CD4-positive, alpha-beta memory T cell (primary cell): ENCODE results near the gene HSF4. TPM values are rescaled to one million over a fixed set of nuclear protein-coding genes. Genes with fewer than 3 reads are reported as not detected.
A peak's percentile ranks its signal among the peaks of the same experiment; 100 is the strongest.

ENCODE experiments used
- CTCF ChIA-PET: fragments of 350-600 bp; sonication (Branson Sonifier 250); formaldehyde crosslinking; loops from one replicate; lab custom pipeline; 2021; ENCODE audit warnings: inconsistent platforms; ENCODE audit not compliant: partially characterized antibody; lab: Charles Lee
- POLR2A ChIA-PET: fragments of 350-600 bp; sonication (Branson Sonifier 250); formaldehyde crosslinking; loops from one replicate; lab custom pipeline; 2021; ENCODE audit not compliant: partially characterized antibody; lab: Charles Lee
- DNase-seq, 5 donors: peaks; one replicate each; pipeline versions ENCODE4 v3.0.0 to v3.0.0-alpha.2; 2020 to 2022; ENCODE audit warnings: mixed read lengths in 1 of 5
- H3K27ac ChIP-seq: one replicate; pipeline ENCODE4 v1.7.0; 2013; ENCODE audit warnings: low read depth, low read length
- H3K27me3 ChIP-seq: 2 replicates; pipeline ENCODE4 v1.7.0; 2013; ENCODE audit warnings: mild to moderate bottlenecking, low read length, moderate library complexity; ENCODE audit not compliant: insufficient read depth
- H3K36me3 ChIP-seq: 2 replicates; pipeline ENCODE4 v1.7.0; 2013; ENCODE audit warnings: mild to moderate bottlenecking, low read length, moderate library complexity; ENCODE audit not compliant: insufficient read depth
- H3K4me1 ChIP-seq: 2 replicates; pipeline ENCODE4 v1.7.0; 2013; ENCODE audit warnings: mild to moderate bottlenecking, low read length, moderate library complexity; ENCODE audit not compliant: insufficient read depth
- H3K4me3 ChIP-seq, 2 donors: one replicate each; pipeline ENCODE4 v1.7.0; 2013; ENCODE audit warnings: low read length in 2 of 2, mild to moderate bottlenecking in 1 of 2
- H3K9me3 ChIP-seq, 2 donors: one replicate each; pipeline ENCODE4 v1.7.0; 2013; ENCODE audit warnings: low read length in 2 of 2, control low read depth in 1 of 2; ENCODE audit not compliant: control insufficient read depth in 1 of 2
- H3K27ac Mint-ChIP-seq, 7 donors: one replicate each; pipeline ENCODE4 v1.8.0; 2020 to 2021; ENCODE audit warnings: mixed read lengths in 7 of 7, mild to moderate bottlenecking in 6 of 7, inconsistent platforms in 3 of 7, moderate library complexity in 3 of 7
- H3K27me3 Mint-ChIP-seq, 2 donors: one replicate each; pipeline ENCODE4 v1.8.0; 2020 to 2021; ENCODE audit warnings: mixed read lengths in 2 of 2
- H3K36me3 Mint-ChIP-seq, 2 donors: one replicate each; pipeline ENCODE4 v1.8.0; 2020 to 2021; ENCODE audit warnings: mixed read lengths in 2 of 2, inconsistent platforms in 1 of 2, mild to moderate bottlenecking in 1 of 2
- H3K4me1 Mint-ChIP-seq, 4 donors: one replicate each; pipeline ENCODE4 v1.8.0; 2020 to 2021; ENCODE audit warnings: mixed read lengths in 4 of 4, mild to moderate bottlenecking in 1 of 4
- H3K4me3 Mint-ChIP-seq, 8 donors: one replicate each; pipeline ENCODE4 v1.8.0; 2020 to 2021; ENCODE audit warnings: mixed read lengths in 8 of 8, mild to moderate bottlenecking in 7 of 8, moderate library complexity in 6 of 8, inconsistent platforms in 3 of 8
- H3K9me3 Mint-ChIP-seq, 8 donors: one replicate each; pipeline ENCODE4 v1.8.0; 2020 to 2021; ENCODE audit warnings: mixed read lengths in 8 of 8, mild to moderate bottlenecking in 5 of 8, inconsistent platforms in 3 of 8, moderate library complexity in 1 of 8
- intact Hi-C: fragments of 100-400 bp; cut with micrococcal nuclease; formaldehyde crosslinking; loops from one replicate; pipeline ENCODE4 v1.15.1; 2023
- polyA plus RNA-seq, 2 donors: library from polyadenylated mRNA; unstranded; fragments of 300-500 nt; fragmentation: Illumina TruSeq; gene quantifications; one replicate each; pipeline ENCODE4 v1.2.3, GENCODE V29; 2021
- total RNA-seq, 2 experiments: library from RNA; stranded (reverse); gene quantifications; one replicate each; pipeline ENCODE4 v1.2.3, GENCODE V29; 2021

Gene HSF4
- total and polyA plus RNA-seq, 4 experiments from 2014 or later, result 0.37 to 98.7 (median 93.6) TPM; not detected in 1

DNA sequence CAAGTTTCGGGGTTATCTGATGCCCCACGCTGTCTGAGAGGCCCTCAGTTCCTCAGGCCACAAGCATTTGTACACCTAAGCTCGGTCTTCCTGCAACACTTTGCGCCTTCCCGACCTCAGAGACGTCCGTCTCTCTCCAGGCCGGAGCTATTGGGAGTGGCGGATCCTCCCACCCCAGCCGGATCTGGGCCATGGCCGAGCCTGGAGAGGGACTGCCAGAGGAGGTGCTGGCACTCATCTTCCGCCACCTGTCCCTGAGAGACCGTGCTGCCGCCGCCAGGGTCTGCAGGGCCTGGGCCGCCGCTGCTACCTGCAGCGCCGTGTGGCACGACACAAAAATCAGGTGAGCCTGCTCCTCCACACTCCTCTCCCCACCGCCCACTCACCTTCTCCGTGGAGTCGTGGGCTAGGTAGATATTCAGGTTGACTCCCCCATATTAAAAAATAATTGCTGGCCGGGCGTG, 2.9 kb upstream of the HSF4 start:
- peaks cover 26 to 64% (median 43%) of the 10 kb centered on the region in 4 donors for H3K4me1 Mint-ChIP-seq
- ChIA-PET CTCF (interaction anchor here (2.2 to 13.4 kb wide), 5 partner anchors 7 to 146 kb away, joined by 14 to 187 read pairs (median 58); partner anchors contain the start of genes MATCAP1 and NOL3), POLR2A (interaction anchor here (0.9 to 13.1 kb wide), 11 partner anchors 9 to 319 kb away, joined by 3 to 320 read pairs (median 22); partner anchors contain the start of genes ATP6V0D1, B3GNT9, CBFB and EXOC3L1)
- H3K36me3 Mint-ChIP-seq, result peaks cover 4 to 18% of the 10 kb centered on the region in 2 donors
- Histone ChIP-seq H3K4me1 (peaks cover 75% of the 10 kb centered on the region), H3K36me3 (no peaks in the 10 kb centered on the region), H3K27ac (no peak overlapping the region), H3K4me3 (peak overlapping the region in 1 of 2 donors; percentile 95), H3K9me3 (no peaks in the 10 kb centered on the region), H3K27me3 (peaks cover 19% of the 10 kb centered on the region)
- no peaks in the 10 kb centered on the region for H3K9me3 Mint-ChIP-seq
- intact Hi-C loops, result loop anchor here (2.0 to 5.0 kb wide), 3 partner anchors 65 to 215 kb away; partner anchors contain the start of genes FHOD1, SLC9A5 and TMEM208
- H3K27ac Mint-ChIP-seq, result peak overlapping the region in 1 of 7 donors; percentile 35
- peak overlapping the region in 7 of 8 donors; percentile 42 to 92 (median 58) for H3K4me3 Mint-ChIP-seq
- no peak for DNase-seq
- peaks cover 8 to 13% of the 10 kb centered on the region in 2 donors for H3K27me3 Mint-ChIP-seq

DNA sequence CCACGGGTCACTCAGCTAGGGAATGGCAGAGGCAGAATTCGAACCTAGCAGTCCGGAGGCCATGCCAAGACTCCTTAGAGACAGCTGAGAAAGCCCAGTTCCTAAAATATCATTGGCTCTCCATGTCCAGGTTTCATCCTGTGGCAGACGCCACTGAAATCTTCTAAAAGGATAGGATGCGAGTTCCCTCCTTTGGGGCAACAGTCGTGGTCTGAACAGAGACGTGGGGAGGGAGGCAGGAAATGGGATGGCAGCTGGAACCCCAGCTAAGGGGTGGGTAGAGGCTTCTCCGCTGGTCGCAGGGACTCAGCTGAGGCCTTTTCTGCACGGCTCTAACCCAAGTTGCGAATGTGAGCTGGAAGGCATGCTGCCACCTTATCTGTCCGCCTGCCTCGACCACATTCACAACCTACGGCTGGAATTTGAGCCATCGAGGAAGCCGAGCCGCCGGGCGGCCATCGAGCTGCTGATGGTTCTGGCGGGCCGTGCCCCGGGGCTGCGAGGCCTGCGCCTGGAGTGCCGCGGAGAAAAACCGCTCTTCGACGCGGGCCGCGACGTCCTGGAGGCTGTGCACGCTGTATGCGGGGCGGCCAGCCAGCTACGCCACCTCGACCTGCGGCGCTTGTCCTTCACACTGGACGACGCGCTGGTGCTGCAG, 1.9 kb upstream of the HSF4 start:
- Histone ChIP-seq H3K27ac (no peak overlapping the region), H3K4me1 (peaks cover 65% of the 10 kb centered on the region), H3K27me3 (peaks cover 25% of the 10 kb centered on the region), H3K36me3 (no peaks in the 10 kb centered on the region), H3K9me3 (no peaks in the 10 kb centered on the region), H3K4me3 (peak overlapping the region in 1 of 2 donors; percentile 54)
- ChIA-PET CTCF (interaction anchor here (0.8 to 7.9 kb wide), 6 partner anchors 9 to 150 kb away, joined by 3 to 71 read pairs (median 10); no protein-coding TSS in a partner anchor), POLR2A (interaction anchor here (0.8 to 13.1 kb wide), 11 partner anchors 10 to 318 kb away, joined by 3 to 320 read pairs (median 7); partner anchors contain the start of genes ATP6V0D1, B3GNT9, CBFB and E2F4)
- peak overlapping the region; percentile 25 to 76 (median 56) for H3K4me3 Mint-ChIP-seq
- DNase-seq, result no peak
- H3K27ac Mint-ChIP-seq, result peak overlapping the region in 1 of 7 donors; percentile 35
- H3K9me3 Mint-ChIP-seq, result no peaks in the 10 kb centered on the region
- H3K27me3 Mint-ChIP-seq, result peaks cover 13 to 18% of the 10 kb centered on the region in 2 donors
- H3K4me1 Mint-ChIP-seq, result peaks cover 18 to 61% (median 33%) of the 10 kb centered on the region in 4 donors
- intact Hi-C loops, result loop anchor here (5.0 kb wide), 1 partner anchor 85 kb away; the partner anchor contains the start of genes FHOD1 and SLC9A5
- peaks cover 0 to 18% of the 10 kb centered on the region in 2 donors for H3K36me3 Mint-ChIP-seq

DNA sequence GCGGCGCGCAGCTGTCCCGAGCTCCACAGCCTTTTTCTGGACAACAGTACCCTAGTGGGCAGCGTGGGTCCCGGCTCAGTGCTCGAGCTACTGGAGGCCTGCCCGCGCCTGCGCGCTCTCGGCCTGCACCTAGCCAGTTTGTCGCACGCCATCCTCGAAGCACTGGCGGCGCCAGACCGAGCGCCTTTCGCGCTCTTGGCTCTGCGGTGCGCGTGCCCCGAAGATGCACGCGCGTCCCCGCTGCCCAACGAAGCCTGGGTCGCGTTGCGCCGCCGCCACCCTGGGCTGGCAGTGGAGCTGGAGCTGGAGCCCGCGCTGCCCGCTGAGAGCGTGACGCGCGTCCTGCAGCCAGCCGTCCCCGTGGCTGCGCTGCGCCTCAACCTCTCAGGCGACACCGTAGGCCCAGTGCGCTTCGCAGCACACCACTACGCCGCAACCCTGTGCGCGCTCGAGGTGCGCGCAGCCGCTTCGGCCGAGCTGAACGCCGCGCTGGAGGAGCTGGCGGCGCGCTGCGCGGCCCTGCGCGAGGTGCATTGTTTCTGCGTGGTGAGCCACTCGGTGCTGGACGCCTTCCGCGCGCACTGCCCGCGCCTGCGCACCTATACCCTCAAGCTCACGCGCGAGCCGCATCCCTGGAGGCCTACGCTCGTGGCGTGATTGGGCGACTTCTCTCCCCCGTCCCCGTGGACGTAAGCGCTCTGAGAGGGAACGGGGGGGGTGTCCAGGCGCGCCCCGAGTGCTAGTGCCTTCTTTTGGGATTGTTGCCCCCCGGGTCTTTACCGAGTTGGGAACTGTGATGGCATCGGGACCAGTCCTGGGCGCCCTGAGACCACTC, 1.2 kb upstream of the HSF4 start:
- Mint-ChIP-seq H3K9me3 (no peaks in the 10 kb centered on the region), H3K4me1 (peaks cover 10 to 58% (median 26%) of the 10 kb centered on the region in 4 donors), H3K27me3 (peaks cover 15 to 21% of the 10 kb centered on the region in 2 donors), H3K4me3 (peak overlapping the region; percentile 8 to 81 (median 68)), H3K27ac (peak overlapping the region in 1 of 7 donors; percentile 48), H3K36me3 (peaks cover 0 to 14% of the 10 kb centered on the region in 2 donors)
- H3K27me3 ChIP-seq, result peaks cover 25% of the 10 kb centered on the region
- H3K4me3 ChIP-seq, result peak overlapping the region in 1 of 2 donors; percentile 54
- DNase-seq, result peak; percentile 53 to 68 (median 60)
- ChIA-PET CTCF (interaction anchor here (0.8 to 7.9 kb wide), 7 partner anchors 10 to 202 kb away, joined by 3 to 71 read pairs (median 7); partner anchors contain the start of gene CES3), POLR2A (interaction anchor here (0.8 to 13.1 kb wide), 12 partner anchors 10 to 183 kb away, joined by 3 to 320 read pairs (median 6); partner anchors contain the start of genes B3GNT9, CBFB, E2F4 and FHOD1)
- H3K36me3 ChIP-seq, result no peaks in the 10 kb centered on the region
- H3K27ac ChIP-seq, result no peak overlapping the region
- intact Hi-C loops, result loop anchor here (5.0 kb wide), 1 partner anchor 84 kb away; the partner anchor contains the start of genes FHOD1 and SLC9A5
- H3K9me3 ChIP-seq, result no peaks in the 10 kb centered on the region
- peaks cover 58% of the 10 kb centered on the region for H3K4me1 ChIP-seq

DNA sequence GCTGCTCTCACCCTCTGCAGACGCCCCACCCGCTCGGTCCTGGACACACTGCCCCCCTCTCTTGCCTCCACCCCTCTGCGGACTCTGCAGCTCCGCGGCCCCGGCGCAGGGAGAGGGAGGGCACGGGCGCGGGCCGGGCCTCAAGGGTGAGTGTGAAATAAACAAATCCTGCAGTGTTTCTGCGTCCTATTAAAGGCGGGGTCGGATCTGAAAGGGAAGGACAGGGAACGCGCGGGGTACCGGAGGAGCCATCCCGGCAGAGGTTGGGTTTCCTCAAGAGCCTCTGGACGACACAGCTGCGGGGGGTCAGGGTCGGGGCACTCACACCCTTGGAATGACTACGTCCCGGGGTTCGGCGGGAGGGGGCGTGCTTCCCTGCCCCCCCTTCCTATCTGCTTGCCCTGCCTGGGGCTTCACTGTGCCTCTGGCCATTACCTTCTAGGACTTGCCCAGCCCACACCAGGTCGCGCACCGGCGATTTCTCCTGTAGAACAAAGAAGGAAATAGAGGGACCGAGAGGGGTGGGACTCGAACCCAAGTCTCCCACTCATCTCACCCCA, 466 bp upstream of the HSF4 start:
- CTCF ChIA-PET, result interaction anchor here (1.4 to 7.9 kb wide), 5 partner anchors 11 to 146 kb away, joined by 4 to 71 read pairs (median 14); no protein-coding TSS in a partner anchor
- Mint-ChIP-seq H3K36me3 (peaks cover 0 to 13% of the 10 kb centered on the region in 2 donors), H3K4me1 (peaks cover 5 to 53% (median 22%) of the 10 kb centered on the region in 4 donors), H3K27me3 (peaks cover 17 to 22% of the 10 kb centered on the region in 2 donors), H3K9me3 (no peaks in the 10 kb centered on the region), H3K4me3 (peak overlapping the region; percentile 59 to 81 (median 70)), H3K27ac (no peak overlapping the region)
- no peaks in the 10 kb centered on the region for H3K9me3 ChIP-seq
- no peak for DNase-seq
- H3K36me3 ChIP-seq, result no peaks in the 10 kb centered on the region
- peak overlapping the region in 1 of 2 donors; percentile 54 for H3K4me3 ChIP-seq
- POLR2A ChIA-PET, result interaction anchor here (0.8 to 13.1 kb wide), 11 partner anchors 9 to 183 kb away, joined by 3 to 320 read pairs (median 4); partner anchors contain the start of genes B3GNT9, E2F4, MATCAP1 and NOL3
- peaks cover 25% of the 10 kb centered on the region for H3K27me3 ChIP-seq
- intact Hi-C loops, result loop anchor here (5.0 kb wide), 1 partner anchor 83 kb away; the partner anchor contains the start of genes FHOD1 and SLC9A5
- no peak overlapping the region for H3K27ac ChIP-seq
- H3K4me1 ChIP-seq, result peaks cover 52% of the 10 kb centered on the region

DNA sequence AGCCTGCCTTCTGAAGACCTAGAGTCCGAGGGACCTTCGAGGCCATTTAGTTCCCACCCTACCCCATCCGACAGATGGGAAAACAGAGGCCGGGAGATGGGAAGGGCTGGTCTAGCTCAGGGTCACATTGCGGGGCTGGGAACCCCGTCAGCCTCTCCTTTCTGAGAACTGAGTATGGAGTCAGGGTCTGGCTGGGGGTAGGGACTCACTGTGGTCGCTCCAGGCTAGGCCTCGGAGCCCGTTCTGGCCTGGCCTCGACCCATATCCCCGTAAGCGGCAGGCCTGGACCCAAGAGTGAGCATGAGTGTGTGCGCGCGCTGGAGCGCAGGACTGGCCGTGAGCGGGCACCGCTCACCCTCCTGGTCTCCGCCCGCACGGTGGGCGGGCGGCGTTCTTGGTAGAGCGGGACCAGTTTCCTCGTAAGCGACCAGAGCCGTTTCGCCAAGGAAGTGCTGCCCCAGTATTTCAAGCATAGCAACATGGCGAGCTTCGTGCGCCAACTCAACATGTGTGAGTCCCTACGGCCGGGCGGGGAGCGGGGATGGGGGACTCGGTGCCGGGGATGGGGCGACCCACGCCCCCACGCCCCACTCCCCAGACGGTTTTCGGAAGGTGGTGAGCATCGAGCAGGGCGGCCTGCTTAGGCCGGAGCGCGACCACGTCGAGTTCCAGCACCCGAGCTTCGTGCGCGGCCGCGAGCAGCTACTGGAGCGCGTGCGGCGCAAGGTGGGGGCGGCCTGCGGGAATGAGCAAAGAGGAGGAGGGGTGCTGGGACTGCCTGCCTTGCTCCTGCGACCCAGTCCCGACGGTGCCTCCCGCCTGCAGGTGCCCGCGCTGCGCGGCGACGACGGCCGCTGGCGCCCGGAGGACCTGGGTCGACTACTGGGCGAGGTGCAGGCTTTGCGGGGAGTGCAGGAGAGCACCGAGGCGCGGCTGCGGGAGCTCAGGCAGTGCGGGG, 855 bp downstream of the HSF4 start:
- H3K9me3 ChIP-seq, result no peaks in the 10 kb centered on the region
- POLR2A ChIA-PET, result interaction anchor here (1.1 to 13.1 kb wide), 7 partner anchors 8 to 235 kb away, joined by 3 to 320 read pairs (median 3); partner anchors contain the start of genes B3GNT9 and NOL3
- CTCF ChIA-PET, result interaction anchor here (2.6 to 3.6 kb wide), 2 partner anchors 10 to 12 kb away, joined by 10 to 22 read pairs; no protein-coding TSS in a partner anchor
- no peaks in the 10 kb centered on the region for H3K36me3 ChIP-seq
- H3K4me1 ChIP-seq, result peaks cover 64% of the 10 kb centered on the region
- H3K27ac ChIP-seq, result no peak overlapping the region
- intact Hi-C loops, result no loop called here
- Mint-ChIP-seq H3K9me3 (no peaks in the 10 kb centered on the region), H3K4me3 (peak overlapping the region; percentile 20 to 67 (median 36)), H3K4me1 (peaks cover 6 to 53% (median 28%) of the 10 kb centered on the region in 4 donors), H3K27ac (peak overlapping the region in 2 of 7 donors; percentile 53 to 81), H3K27me3 (peaks cover 17 to 27% of the 10 kb centered on the region in 2 donors), H3K36me3 (peaks cover 0 to 7% of the 10 kb centered on the region in 2 donors)
- no peak for DNase-seq
- peaks cover 35% of the 10 kb centered on the region for H3K27me3 ChIP-seq
- H3K4me3 ChIP-seq, result no peak overlapping the region
